Measurements from ENCODE around the gene ANKRD55.

GRCh38 chr5:56097055-56097454, 136.1 kb downstream of the ANKRD55 start:
- TF ChIP-seq USF2 (IDR thresholded peaks at IDR 0.05; ENCODE audit: low read length) (no peak), CTCF (IDR thresholded peaks at IDR 0.05; ENCODE audit: control extremely low read depth in 1 of 3, insufficient read depth in 1 of 3, low read depth in 1 of 3, low read length in 3 of 3) (no peak), CHD2 (IDR thresholded peaks at IDR 0.05; ENCODE audit: low read length) (no peak), EZH2 (IDR thresholded peaks at IDR 0.05; ENCODE audit: low read depth, low read length, severe bottlenecking) (no peak), MAFK (IDR thresholded peaks at IDR 0.05; ENCODE audit: low read depth, low read length) (no peak), E2F6 (IDR thresholded peaks at IDR 0.05) (no peak), JUND (IDR thresholded peaks at IDR 0.05; ENCODE audit: low read length) (no peak)
